Gastroesophageal sphincter (tissue), 4 donors: ENCODE data around the gene KANK4. TPM values are rescaled to one million over a fixed set of nuclear protein-coding genes. Genes with fewer than 3 reads are reported as not detected.

ENCODE experiments used
- ATAC-seq: fragments of 150-250 bp; one replicate; pipeline ENCODE4 v1.9.1; 2016; ENCODE audit warnings: mild to moderate bottlenecking, moderate library complexity
- H3K27ac ChIP-seq, 4 donors: fragments of 200-600 bp; sonication (generic) in 3 of 4; 1 replicate in 3 of 4; 2 replicates in 1 of 4; pipeline ENCODE4 v1.5.1; 2016 to 2019
- H3K27me3 ChIP-seq: fragments of 200-600 bp; sonication (generic); one replicate; pipeline ENCODE4 v1.5.1; 2019
- H3K36me3 ChIP-seq, 2 donors: fragments of 200-600 bp; sonication (generic); one replicate each; pipeline ENCODE4 v1.5.1; 2019; ENCODE audit warnings: control low read depth in 1 of 2
- H3K4me1 ChIP-seq, 3 donors: fragments of 200-600 bp; sonication (generic); 1 replicate in 2 of 3; 2 replicates in 1 of 3; pipeline ENCODE4 v1.5.1; 2016 to 2019; ENCODE audit warnings: control low read depth in 2 of 3
- H3K4me3 ChIP-seq, 2 donors: fragments of 200-600 bp; sonication (generic); one replicate each; pipeline ENCODE4 v1.5.1; 2019; ENCODE audit warnings: mild to moderate bottlenecking in 1 of 2, moderate library complexity in 1 of 2
- H3K9me3 ChIP-seq, 3 donors: fragments of 200-600 bp; sonication (generic); one replicate each; pipeline ENCODE4 v1.5.1; 2017 to 2019; ENCODE audit warnings: control low read depth in 2 of 3
- EP300 ChIP-seq: sonication (generic); formaldehyde crosslinking; IDR thresholded peaks from one replicate; pipeline ENCODE4 v1.6.1; 2017; ENCODE audit warnings: antibody characterized with exemption, mild to moderate bottlenecking
- POLR2A ChIP-seq, 2 donors: fragments of 450-650 bp; IDR thresholded peaks; one replicate each; pipeline ENCODE4 v1.6.1; 2017; ENCODE audit warnings: antibody characterized with exemption in 2 of 2, mild to moderate bottlenecking in 2 of 2, moderate library complexity in 1 of 2
- POLR2AphosphoS5 ChIP-seq: sonication (generic); formaldehyde crosslinking; IDR thresholded peaks from one replicate; pipeline ENCODE4 v1.6.1; 2017; ENCODE audit warnings: antibody characterized with exemption
- WGBS, 2 donors: methylation state at CpG; one replicate each; pipeline ENCODE4 v1.1.5; 2018; ENCODE audit warnings: low coverage in 1 of 2; 5-methylcytosine and 5-hydroxymethylcytosine counted together
- total RNA-seq, 4 donors: library from RNA; depleted of rRNA; stranded (reverse); fragments of >200 nt; gene quantifications; one replicate each; pipeline ENCODE4 v1.1.0, GENCODE V29; 2016
- TF ChIP-seq, protein P1 (sequence below), 4 experiments: fragments of 200-600 bp in 2 of 4; fragments of 450-650 bp in 2 of 4; sonication (generic) in 1 of 4; IDR thresholded peaks; one replicate each; pipeline ENCODE4 v1.5.1; 2017 to 2019; ENCODE audit warnings: antibody characterized with exemption in 4 of 4, mild to moderate bottlenecking in 2 of 4, moderate library complexity in 2 of 4

KANK4 gene
- total RNA-seq, 4 donors from 2014 or later = 0.16 to 0.73 (median 0.29) TPM

DNA sequence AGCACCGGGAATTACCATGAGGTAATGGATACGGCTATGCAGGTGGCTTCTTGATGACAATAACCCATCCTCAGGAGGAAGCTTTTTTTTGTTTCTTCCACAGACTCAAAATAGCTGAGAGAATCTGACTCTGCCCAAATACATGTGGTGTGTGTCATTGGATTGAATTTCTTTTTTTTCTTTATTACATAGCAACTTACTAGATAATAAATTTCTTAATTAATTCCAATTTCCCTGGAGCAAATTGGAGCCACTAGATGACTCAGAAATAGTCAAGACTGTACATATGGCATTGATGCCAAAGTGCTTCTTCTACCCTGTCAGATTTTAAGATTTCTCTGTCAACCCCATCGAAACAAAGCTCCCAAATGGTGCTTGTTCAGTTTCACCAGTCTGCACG lies 81.9 kb downstream of the KANK4 start:
- no peak for ATAC-seq
- Histone ChIP-seq H3K4me1 (peaks cover 0 to 13% (median 0%) of the 10 kb centered on the region in 3 donors), H3K27me3 (no peaks in the 10 kb centered on the region), H3K27ac (no peak overlapping the region), H3K36me3 (no peaks in the 10 kb centered on the region), H3K9me3 (no peaks in the 10 kb centered on the region), H3K4me3 (no peak overlapping the region)
- WGBS, 2 donors = 72 to 76% methylated on average over 2 to 3 of the region's 4 CpGs
- TF ChIP-seq EP300 = no peak
- TF ChIP-seq POLR2A (IDR thresholded peaks at IDR 0.05) = no peak
- no peak for TF ChIP-seq POLR2AphosphoS5
- TF ChIP-seq, protein P1, sequence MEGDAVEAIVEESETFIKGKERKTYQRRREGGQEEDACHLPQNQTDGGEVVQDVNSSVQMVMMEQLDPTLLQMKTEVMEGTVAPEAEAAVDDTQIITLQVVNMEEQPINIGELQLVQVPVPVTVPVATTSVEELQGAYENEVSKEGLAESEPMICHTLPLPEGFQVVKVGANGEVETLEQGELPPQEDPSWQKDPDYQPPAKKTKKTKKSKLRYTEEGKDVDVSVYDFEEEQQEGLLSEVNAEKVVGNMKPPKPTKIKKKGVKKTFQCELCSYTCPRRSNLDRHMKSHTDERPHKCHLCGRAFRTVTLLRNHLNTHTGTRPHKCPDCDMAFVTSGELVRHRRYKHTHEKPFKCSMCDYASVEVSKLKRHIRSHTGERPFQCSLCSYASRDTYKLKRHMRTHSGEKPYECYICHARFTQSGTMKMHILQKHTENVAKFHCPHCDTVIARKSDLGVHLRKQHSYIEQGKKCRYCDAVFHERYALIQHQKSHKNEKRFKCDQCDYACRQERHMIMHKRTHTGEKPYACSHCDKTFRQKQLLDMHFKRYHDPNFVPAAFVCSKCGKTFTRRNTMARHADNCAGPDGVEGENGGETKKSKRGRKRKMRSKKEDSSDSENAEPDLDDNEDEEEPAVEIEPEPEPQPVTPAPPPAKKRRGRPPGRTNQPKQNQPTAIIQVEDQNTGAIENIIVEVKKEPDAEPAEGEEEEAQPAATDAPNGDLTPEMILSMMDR (IDR thresholded peaks at IDR 0.05) = no peak

DNA sequence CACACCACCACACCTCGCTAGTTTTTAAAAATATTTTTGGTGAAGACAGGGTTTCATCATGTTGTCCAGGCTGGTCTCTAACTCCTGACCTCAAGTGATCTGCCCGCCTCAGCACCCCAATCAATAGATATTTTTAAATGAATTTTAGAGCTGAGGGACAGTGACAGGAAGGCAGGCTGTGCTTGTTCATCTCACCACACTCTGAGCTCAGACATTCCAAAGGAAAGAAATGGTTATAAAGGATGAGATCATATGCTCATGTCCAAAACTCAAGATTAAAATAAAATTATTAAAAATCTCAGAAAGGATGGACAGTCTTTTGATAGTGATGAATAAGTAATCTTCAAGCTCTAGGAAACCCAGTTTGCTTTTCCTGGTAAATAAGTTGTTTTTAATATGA lies 83.7 kb downstream of the KANK4 start:
- TF ChIP-seq POLR2A (IDR thresholded peaks at IDR 0.05) (no peak), POLR2AphosphoS5 (no peak), EP300 (no peak)
- TF ChIP-seq, protein P1 (IDR thresholded peaks at IDR 0.05) = no peak
- H3K9me3 ChIP-seq = no peaks in the 10 kb centered on the region
- no peak for ATAC-seq
- no peak overlapping the region for H3K27ac ChIP-seq
- H3K4me1 ChIP-seq = no peaks in the 10 kb centered on the region
- no peaks in the 10 kb centered on the region for H3K36me3 ChIP-seq
- WGBS, 2 donors = 86% methylated on average over 2 of the region's 2 CpGs; no CpG with 5 or more reads in 1 of the 2 donors
- H3K27me3 ChIP-seq = peaks cover 5% of the 10 kb centered on the region
- no peak overlapping the region for H3K4me3 ChIP-seq

DNA sequence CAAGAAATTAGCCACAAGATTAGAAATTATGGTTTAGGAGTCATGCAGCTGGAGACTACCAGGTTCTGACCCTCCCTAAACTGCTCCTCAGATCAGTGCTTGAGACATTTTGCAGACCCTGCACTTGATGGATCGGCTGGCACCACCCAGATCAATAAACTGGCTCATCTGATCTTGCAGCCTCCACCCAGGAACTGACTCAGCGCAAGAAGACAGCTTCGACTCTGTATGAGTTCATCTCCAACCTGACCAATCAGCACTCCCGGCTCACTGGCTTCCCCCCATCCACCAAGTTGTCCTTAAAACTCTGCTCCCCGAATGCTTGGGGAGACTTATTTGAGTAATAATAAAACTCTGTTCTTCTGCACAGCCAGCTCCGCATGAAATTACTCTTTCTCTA lies 84.5 kb downstream of the KANK4 start:
- no peak overlapping the region for H3K27ac ChIP-seq
- no peaks in the 10 kb centered on the region for H3K36me3 ChIP-seq
- no peaks in the 10 kb centered on the region for H3K4me1 ChIP-seq
- WGBS, 2 donors = 77% methylated on average over 6 of the region's 6 CpGs; no CpG with 5 or more reads in 1 of the 2 donors
- TF ChIP-seq POLR2AphosphoS5 (no peak), EP300 (no peak), POLR2A (IDR thresholded peaks at IDR 0.05) (no peak)
- TF ChIP-seq, protein P1 (IDR thresholded peaks at IDR 0.05) = no peak
- ATAC-seq = no peak
- H3K9me3 ChIP-seq = no peaks in the 10 kb centered on the region
- no peak overlapping the region for H3K4me3 ChIP-seq
- peaks cover 5% of the 10 kb centered on the region for H3K27me3 ChIP-seq

DNA sequence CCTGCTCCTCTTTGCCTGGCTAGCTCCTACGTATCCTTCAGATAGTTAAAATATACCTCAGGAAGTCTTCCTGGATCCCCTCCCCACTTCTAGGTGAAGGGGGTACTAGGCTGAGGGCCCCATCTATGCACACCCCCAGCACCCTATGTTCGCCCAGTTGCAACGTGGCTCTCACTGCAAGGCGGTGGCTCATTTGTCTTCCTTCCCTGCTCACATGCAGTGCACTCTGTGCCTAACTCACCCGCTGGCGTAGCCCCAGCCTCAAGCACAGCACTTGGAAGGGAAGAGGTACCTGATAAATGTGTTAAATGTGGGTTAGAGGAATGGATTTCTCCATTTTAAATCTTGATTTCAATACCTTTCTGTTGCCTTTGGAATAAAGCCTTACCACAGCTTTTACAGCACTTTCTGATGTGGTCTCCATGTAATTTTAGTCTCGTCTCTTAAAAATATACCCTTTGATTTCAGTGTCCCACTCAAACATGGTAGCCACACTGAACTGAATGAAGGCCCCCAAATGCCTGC lies 85.2 kb downstream of the KANK4 start:
- no peak overlapping the region for H3K27ac ChIP-seq
- no peak for TF ChIP-seq EP300
- TF ChIP-seq POLR2A (IDR thresholded peaks at IDR 0.05) = no peak
- TF ChIP-seq, protein P1 (IDR thresholded peaks at IDR 0.05) = no peak
- TF ChIP-seq POLR2AphosphoS5 = no peak

DNA sequence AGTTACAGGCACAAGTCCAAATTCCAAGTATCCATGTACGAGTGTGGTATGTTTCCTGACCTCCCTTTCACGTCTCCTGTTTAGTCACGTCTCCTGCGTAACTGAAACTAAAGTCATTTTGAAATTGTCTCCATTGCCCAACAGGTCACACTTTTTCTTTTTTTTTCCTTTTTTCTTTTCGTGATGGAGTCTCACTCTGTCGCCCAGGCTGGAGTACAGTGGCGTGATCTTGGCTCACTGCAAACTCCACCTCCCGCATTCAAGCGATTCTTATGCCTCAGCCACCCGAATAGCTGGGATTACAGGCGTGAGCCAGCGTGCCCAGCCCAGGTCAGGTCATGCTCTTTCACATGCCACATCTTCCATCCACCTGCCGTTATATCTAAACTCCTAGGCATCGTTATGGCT lies 86.4 kb downstream of the KANK4 start:
- 80 to 83% methylated on average over 14 of the region's 14 CpGs for WGBS, 2 donors
- Histone ChIP-seq H3K4me1 (no peaks in the 10 kb centered on the region), H3K27me3 (peaks cover 10% of the 10 kb centered on the region), H3K4me3 (no peak overlapping the region), H3K9me3 (no peaks in the 10 kb centered on the region), H3K36me3 (no peaks in the 10 kb centered on the region), H3K27ac (no peak overlapping the region)
- TF ChIP-seq, protein P1 (IDR thresholded peaks at IDR 0.05) = no peak
- TF ChIP-seq POLR2AphosphoS5 (no peak), EP300 (no peak)
- no peak for ATAC-seq

More for the DNA sequence above, 85.2 kb downstream of the KANK4 start:
- H3K27me3 ChIP-seq = peaks cover 5% of the 10 kb centered on the region
- H3K4me1 ChIP-seq = no peaks in the 10 kb centered on the region
- H3K36me3 ChIP-seq = no peaks in the 10 kb centered on the region
- no peak overlapping the region for H3K4me3 ChIP-seq
- 83 to 92% methylated on average over 5 to 7 of the region's 7 CpGs for WGBS, 2 donors
- ATAC-seq = no peak
- H3K9me3 ChIP-seq = no peaks in the 10 kb centered on the region
